Measurements from ENCODE around the gene AAK1.
"Not testable (repeated sequence)": the region's sequence is repeated elsewhere in the genome, so short reads cannot be mapped to it uniquely, and the experiment has no call there.

AAK1 gene

DNA sequence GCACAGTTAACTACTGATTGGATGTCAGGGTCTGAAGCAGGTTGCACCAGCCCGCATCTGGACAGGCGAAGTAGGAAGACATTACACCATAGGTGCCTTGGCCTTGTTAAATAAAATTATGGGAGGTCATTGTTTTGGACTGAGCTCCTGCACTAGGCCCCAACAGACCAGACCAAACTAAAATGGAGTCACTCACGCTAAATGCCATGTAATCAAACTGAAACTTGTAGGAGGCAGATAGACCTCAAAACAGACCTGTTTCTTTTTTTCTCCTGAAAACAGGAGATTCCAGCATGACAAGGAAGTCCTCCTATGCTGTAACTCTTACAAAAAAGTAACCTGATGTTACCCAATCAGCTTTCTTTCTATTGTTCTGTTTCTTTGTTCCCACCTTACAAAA, 190.9 kb downstream of the AAK1 start:
- DNase-seq (ENCODE audit: low spot score) = no peak

- DNase-seq (ENCODE audit: low spot score) = no peak
Measured at GRCh38 chr2:69450735-69451416, 192.7 kb downstream of the AAK1 start.

DNA sequence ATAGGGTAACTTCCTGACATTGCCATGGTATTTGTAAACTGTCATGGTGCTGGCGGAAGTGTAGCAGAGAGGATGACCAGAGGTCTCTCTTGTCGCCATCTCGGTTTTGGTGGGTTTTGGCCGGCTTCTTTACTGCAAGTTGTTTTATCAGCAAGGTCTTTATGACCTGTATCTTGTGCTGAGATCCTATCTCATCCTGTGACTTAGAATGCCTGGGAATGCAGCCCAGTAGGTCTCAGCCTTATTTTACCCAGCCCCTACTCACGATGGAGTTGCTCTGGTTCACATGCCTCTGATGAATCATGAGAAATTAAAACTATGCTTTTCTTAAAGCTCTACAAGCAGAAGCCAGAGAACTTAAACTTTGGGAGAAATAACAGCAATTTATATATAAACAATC, 193.6 kb downstream of the AAK1 start:
- DNase-seq (ENCODE audit: low spot score) = no peak

- DNase-seq (ENCODE audit: low spot score) = not testable (repeated sequence)
Measured at GRCh38 chr2:69443673-69444072, 199.9 kb downstream of the AAK1 start.

DNA sequence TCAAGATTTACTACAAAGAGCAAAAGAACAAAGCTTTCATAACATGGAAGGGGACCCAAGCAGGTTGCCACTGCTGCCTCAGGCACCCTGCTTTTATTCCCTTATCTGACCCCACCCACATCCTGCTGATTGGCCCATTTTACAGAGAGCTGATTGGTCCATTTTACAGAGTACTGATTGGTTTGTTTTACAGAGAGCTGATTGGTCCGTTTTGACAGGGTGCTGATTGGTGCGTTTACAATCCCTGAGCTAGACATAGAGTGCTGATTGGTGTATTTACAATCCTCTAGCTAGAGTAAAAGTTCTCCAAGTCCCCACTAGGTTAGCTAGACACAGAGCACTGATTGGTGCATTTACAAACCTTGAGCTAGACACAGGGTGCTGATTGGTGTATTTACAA, 204.0 kb downstream of the AAK1 start:
- not testable (repeated sequence) for DNase-seq (ENCODE audit: low spot score)

- no peak for DNase-seq (ENCODE audit: low spot score)
Measured at GRCh38 chr2:69438580-69438979, 205.0 kb downstream of the AAK1 start.

DNA sequence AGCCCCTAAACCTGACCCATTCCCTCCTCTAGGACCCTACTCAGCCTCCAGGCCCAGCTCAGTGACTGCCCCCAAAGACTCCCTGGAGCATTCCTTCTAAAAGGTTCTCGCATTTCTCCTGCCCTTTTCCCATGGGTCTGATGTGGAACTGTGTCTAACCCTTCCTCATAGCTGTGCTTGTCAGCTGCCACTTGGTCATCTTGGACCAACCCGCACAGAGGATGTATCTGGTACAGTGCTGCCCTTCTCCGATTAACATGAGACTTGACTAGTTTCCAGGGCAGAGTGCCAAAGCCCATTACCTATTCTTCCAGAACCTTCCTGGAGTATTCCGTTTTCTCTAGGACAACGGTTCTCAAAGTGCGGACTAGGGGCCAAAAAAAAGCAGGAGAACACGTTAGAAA, 205.8 kb downstream of the AAK1 start:
- DNase-seq (ENCODE audit: low spot score) = no peak

GRCh38 chr2:69436938-69437750, 206.4 kb downstream of the AAK1 start, which contains the start of gene NFU1:
Gene NFU1 (minus strand): TSS chr2:69437435. CDS start chr2:69437422, 13 bp downstream.
- peak; percentile 94 for DNase-seq (ENCODE audit: low spot score)

- peak; percentile 15 for DNase-seq (ENCODE audit: low spot score)
Measured at GRCh38 chr2:69436596-69436937, 207.0 kb downstream of the AAK1 start.

GRCh38 chr2:69434753-69435152, 208.8 kb downstream of the AAK1 start:
- DNase-seq (ENCODE audit: low spot score) = no peak

- DNase-seq (ENCODE audit: low spot score) = no peak
Measured at GRCh38 chr2:69429491-69430183, 213.9 kb downstream of the AAK1 start.

DNA sequence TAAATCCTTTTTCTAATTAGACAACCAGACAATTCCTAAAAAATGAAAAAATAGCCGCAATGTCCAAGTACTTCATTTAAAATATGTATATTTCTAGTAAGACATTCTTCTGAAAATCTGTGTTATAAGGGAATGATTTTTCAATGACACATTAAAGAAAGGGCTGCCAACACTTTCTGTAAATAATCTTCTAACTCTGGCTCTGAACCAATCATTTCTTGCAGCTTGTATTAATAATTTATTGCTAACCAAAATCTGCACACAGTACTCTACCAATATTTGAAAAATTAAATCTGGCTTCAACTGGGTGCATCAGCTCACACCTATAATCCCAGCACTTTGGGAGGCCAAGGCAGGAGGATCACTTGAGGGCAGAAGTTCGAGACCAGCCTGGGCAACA, 214.6 kb downstream of the AAK1 start:
- DNase-seq (ENCODE audit: low spot score) = no peak

- DNase-seq (ENCODE audit: low spot score) = no peak
Measured at GRCh38 chr2:69424419-69424818, 219.1 kb downstream of the AAK1 start.

DNA sequence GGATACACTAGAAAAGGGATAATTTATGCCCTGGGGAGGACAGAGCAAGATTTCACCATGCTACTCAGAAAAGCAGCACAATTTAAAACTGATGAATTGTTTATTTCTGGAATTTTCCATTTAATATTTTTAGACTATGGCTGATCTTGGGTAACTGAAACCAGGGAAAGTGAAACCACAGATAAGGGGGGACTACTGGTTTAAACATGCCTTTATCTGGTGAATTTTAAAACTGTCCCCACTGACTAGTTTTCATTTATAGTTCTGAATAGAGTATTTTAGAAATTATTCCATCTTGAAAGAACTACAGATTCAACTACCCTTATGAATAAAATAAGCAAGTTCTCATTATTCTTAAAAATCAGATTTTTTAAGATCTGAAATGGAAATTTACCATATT, 221.3 kb downstream of the AAK1 start:
- DNase-seq (ENCODE audit: low spot score) = no peak

DNA sequence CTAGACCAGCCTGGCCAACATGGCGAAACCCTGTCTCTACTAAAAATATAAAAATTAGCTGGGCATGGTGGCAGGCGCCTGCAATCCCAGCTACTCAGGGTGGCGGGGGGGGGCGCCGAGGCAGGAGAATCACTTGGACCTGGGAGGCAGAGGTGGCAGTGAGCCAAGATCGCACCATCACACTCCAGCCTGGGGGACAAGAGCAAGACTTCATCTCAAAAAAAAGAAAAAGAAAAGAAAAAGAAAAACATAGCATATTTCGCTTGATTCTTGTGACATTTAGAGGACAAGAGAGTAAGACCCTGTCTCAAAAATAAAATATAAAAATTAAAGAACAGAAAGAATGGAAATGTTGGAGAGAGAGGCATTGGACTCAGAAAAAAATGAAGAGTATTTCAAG, 224.4 kb downstream of the AAK1 start:
- not testable (repeated sequence) for DNase-seq (ENCODE audit: low spot score)

DNA sequence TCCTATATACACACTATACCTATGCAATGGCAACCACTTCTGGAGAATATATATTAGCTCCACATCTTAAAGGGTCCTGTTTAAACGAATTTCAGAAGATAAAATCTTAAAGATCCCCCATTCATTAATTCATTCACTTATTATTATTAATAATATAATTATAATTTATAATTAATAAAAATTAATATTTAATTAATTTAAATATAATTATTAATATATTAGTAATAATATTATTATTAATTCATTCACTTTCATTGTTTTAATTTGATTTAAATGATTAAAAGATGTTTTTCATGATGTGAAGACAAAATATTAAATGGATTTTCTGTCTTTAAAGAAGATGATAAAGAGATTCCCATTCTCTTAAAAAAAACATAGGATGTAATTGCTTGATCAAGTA, 227.4 kb downstream of the AAK1 start:
- DNase-seq (ENCODE audit: low spot score) = no peak

All from putamen (tissue), 1 donor.